T47D (cell line): ENCODE results near the gene IRF9.

Experiments
- DNase-seq, 2 experiments: peaks; one replicate each; pipeline versions ENCODE4 v3.0.0 to v3.0.0-alpha.2; 2011 to 2012; ENCODE audit warnings: low read depth in 1 of 2, low spot score in 1 of 2
- JUND ChIP-seq: IDR thresholded peaks from 2 replicates; pipeline ENCODE4 v1.6.1; 2012; ENCODE audit warnings: low read depth
- in situ Hi-C: cut with HindIII; loops from 2 replicates; pipeline ENCODE4 v1.10.0; 2016; ENCODE audit warnings: low sequenced_read_pairs, low pct_unique_long_range_greater_than_20kb

Gene IRF9

GRCh38 chr14:24146978-24147760 lies 13.9 kb upstream of the IRF9 start, which contains the start of gene RNF31:
Gene RNF31 (plus strand): TSS chr14:24147498. CDS start chr14:24147699, 201 bp downstream.
- DNase-seq: peak; percentile 74 to 98
- no peak for TF ChIP-seq JUND
- in situ Hi-C loops: no loop called here

DNA sequence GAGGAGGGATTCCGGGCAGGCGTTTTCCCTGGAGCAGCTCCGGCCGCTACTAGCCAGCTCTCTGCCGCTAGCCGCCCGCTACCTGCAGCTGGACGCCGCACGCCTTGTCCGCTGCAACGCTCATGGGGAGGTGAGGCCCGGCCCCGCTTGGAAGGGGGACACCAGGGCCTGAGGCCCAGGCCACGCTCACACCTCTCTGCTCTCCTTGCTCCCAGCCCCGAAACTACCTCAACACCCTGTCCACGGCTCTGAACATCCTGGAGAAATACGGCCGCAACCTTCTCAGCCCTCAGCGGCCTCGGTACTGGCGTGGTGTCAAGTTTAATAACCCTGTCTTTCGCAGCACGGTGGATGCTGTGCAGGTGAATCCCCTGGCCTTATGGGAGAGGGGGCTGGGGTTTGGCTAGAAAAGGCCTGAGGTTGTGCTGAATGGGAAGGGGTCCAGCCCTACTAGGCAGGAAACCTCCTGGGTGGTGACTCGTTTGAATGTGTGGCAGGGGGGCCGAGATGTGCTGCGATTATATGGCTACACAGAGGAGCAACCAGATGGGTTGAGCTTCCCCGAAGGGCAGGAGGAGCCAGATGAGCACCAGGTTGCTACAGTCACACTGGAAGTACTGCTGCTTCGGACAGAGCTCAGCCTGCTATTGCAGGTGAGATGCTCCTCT lies 13.2 kb upstream of the IRF9 start:
- no peak for TF ChIP-seq JUND
- no peak for DNase-seq
- in situ Hi-C loops: no loop called here

DNA sequence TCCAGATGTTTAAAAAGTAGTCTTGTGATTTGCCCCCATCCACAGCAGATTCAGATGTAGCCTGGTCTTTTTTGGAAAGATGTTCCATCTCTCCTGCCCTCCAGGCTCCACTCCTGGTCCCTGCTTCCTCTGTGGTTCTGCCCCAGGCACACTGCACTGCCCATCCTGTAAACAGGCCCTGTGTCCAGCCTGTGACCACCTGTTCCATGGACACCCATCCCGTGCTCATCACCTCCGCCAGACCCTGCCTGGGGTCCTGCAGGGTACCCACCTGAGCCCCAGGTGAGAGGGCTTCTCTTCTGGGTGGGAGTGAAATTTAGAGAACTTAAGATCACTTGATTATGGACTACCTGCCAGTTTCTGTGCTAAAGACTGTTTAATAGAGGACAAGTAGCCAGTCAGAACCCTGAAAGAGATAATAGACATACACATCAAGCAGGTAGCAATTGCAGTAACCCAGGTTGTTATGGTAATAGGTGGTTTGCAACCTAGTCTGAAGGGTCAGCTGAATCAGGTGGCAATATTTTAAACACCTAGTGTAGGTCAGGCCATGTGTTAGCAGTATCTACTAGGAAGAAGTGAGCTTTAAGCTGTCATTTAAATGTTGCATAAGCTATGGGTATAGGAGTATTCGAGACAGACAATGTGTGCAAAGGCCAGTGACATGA lies 11.6 kb upstream of the IRF9 start:
- in situ Hi-C loops: no loop called here
- no peak for TF ChIP-seq JUND
- DNase-seq: no peak

- TF ChIP-seq JUND: no peak
Observed at GRCh38 chr14:24150061-24150460, 11.0 kb upstream of the IRF9 start.

GRCh38 chr14:24150567-24150966 lies 10.5 kb upstream of the IRF9 start:
- no peak for DNase-seq
- TF ChIP-seq JUND: no peak
- in situ Hi-C loops: no loop called here

More at GRCh38 chr14:24150061-24150460, 11.0 kb upstream of the IRF9 start:
- in situ Hi-C loops: no loop called here
- DNase-seq: no peak

DNA sequence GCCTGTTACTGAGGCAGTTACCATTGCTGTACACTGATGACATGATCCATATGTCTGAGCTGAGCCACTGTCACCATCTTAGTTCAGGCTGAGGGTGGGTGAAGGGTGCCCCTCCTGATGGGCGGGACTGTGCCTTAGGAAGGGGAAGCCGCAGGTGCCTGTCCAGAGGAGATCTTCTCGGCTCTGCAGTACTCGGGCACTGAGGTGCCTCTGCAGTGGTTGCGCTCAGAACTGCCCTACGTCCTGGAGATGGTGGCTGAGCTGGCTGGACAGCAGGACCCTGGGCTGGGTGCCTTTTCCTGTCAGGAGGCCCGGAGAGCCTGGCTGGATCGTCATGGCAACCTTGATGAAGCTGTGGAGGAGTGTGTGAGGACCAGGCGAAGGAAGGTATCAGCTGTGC lies 10.1 kb upstream of the IRF9 start:
- TF ChIP-seq JUND: no peak
- DNase-seq: no peak
- in situ Hi-C loops: no loop called here

DNA sequence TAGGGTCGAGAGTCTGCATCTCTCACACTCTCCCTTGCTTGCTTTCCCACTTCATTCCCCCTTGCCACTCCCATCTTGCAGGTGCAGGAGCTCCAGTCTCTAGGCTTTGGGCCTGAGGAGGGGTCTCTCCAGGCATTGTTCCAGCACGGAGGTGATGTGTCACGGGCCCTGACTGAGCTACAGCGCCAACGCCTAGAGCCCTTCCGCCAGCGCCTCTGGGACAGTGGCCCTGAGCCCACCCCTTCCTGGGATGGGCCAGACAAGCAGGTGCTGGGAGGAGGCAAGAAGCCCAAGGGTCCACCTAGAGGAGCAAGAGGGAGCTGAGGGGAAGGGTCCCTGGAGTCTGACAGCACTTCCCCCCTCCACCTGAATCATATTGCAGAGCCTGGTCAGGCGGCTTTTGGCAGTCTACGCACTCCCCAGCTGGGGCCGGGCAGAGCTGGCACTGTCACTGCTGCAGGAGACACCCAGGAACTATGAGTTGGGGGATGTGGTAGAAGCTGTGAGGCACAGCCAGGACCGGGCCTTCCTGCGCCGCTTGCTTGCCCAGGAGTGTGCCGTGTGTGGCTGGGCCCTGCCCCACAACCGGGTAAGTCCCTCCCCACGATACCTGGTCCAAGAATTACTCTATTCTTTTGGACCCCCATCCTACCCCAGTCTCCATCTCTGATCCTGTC lies 9.5 kb upstream of the IRF9 start:
- in situ Hi-C loops: no loop called here
- no peak for DNase-seq
- no peak for TF ChIP-seq JUND

- no peak for DNase-seq
- no peak for TF ChIP-seq JUND
- in situ Hi-C loops: no loop called here
Observed at GRCh38 chr14:24155100-24155499, 6.0 kb upstream of the IRF9 start.

DNA sequence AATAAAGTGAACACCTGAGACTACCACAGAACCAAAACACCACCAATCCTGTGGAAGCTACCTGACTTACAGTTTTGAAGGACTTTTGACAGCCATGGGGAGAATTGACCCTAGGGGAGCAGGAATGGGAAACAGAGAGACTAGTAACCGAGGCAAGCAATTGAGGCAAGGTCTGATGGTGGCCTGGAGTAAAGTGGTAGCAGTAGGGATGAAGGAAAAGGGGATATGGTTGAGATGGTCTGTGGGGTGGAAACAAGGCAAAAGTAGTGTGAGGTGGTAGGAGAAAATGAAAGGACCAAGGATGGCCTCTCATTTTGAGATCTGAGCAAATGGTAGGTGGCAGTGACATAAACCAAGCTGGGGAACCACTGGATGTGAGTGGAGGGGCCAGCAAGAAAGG lies 4.2 kb upstream of the IRF9 start:
- no peak for TF ChIP-seq JUND
- in situ Hi-C loops: no loop called here
- DNase-seq: no peak

GRCh38 chr14:24157331-24157730 lies 3.7 kb upstream of the IRF9 start:
- DNase-seq: no peak
- in situ Hi-C loops: no loop called here
- TF ChIP-seq JUND: no peak

DNA sequence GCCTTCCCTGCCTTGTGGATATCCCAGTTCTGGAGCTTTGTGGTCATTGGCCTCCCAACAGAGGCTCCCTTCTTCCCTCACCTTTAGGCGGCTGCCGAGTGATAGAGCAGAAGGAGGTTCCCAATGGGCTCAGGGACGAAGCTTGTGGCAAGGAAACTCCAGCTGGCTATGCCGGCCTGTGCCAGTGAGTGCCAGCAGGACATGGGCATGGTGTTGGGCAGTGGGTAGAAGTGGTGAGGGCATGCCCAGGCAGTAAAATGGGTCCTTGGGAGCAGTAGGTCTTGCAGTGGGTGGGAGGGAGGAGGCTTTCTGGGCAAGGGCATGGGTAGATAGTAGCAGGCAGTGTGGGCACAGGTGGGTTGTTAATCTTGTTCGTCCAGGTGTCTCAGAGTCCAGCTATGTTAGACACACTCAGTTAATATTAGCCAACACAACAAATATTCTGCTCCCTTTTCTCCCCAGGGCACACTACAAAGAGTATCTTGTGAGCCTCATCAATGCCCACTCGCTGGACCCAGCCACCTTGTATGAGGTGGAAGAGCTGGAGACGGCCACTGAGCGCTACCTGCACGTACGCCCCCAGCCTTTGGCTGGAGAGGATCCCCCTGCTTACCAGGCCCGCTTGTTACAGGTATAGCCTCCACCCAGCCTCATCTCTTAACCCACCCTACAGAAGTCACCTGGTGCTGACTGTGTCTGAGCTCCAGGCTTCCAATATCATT lies 1.1 kb upstream of the IRF9 start:
- no peak for DNase-seq
- TF ChIP-seq JUND: no peak
- in situ Hi-C loops: no loop called here

DNA sequence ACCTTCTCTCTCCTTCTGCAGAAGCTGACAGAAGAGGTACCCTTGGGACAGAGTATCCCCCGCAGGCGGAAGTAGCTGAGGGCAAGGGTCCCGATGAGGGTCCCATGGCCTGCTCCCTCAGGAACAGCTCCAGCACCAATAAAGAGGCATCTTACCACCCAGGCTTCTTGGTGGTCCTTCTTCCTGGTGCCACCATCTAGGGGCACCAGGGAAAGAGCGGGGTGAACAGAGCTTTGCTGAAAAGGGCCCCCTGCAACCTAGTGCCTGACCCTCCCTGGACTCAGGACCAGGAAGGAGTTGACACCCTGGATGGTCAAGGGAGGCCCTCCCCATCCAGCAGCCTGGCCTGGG lies 591 bp upstream of the IRF9 start:
- in situ Hi-C loops: no loop called here
- TF ChIP-seq JUND: no peak
- no peak for DNase-seq
